ENCODE data around the gene IFNLR1. TPM values are rescaled to one million over a fixed set of nuclear protein-coding genes. Genes with fewer than 3 reads are reported as not detected.

IFNLR1 gene
- total and polyA plus RNA-seq, 12 donors = 1.8 to 11.5 (median 3.9) TPM

- intact Hi-C loops (cut with DNase I) = no loop called here
- 63 to 100% (median 89%) methylated on average over 2 of the region's 2 CpGs for WGBS, 4 donors
- peaks cover 3 to 7% of the 10 kb centered on the region in 2 donors for H3K4me1 ChIP-seq (replicated peaks in 1 of 2)
- no peak overlapping the region for H3K27ac ChIP-seq
- TF ChIP-seq POLR2A (IDR thresholded peaks at IDR 0.05) (no peak), CTCF (IDR thresholded peaks at IDR 0.05) (no peak)
- H3K9me3 ChIP-seq (replicated peaks in 1 of 3) = no peaks in the 10 kb centered on the region
- DNase-seq = no peak
- no peaks in the 10 kb centered on the region for H3K27me3 ChIP-seq
- no peak overlapping the region for H3K4me3 ChIP-seq
- H3K36me3 ChIP-seq (replicated peaks in 1 of 2) = no peaks in the 10 kb centered on the region
These were observed 62.1 kb downstream of the IFNLR1 start for GRCh38 chr1:24124980-24125379.

- H3K36me3 ChIP-seq (replicated peaks in 1 of 2) = no peaks in the 10 kb centered on the region
- no peak for DNase-seq
- intact Hi-C loops (cut with DNase I) = no loop called here
- peaks cover 7 to 10% of the 10 kb centered on the region in 2 donors for H3K4me1 ChIP-seq (replicated peaks in 1 of 2)
- TF ChIP-seq CTCF (IDR thresholded peaks at IDR 0.05) (no peak), POLR2A (IDR thresholded peaks at IDR 0.05) (no peak)
- WGBS, 4 donors = 87 to 94% (median 90%) methylated on average over 6 of the region's 6 CpGs
- no peaks in the 10 kb centered on the region for H3K9me3 ChIP-seq (replicated peaks in 1 of 3)
- no peak overlapping the region for H3K27ac ChIP-seq
- H3K27me3 ChIP-seq = no peaks in the 10 kb centered on the region
- H3K4me3 ChIP-seq = no peak overlapping the region
These were observed 63.5 kb downstream of the IFNLR1 start for GRCh38 chr1:24123611-24124010.

- 92 to 99% (median 94%) methylated on average over 7 of the region's 7 CpGs for WGBS, 4 donors
- intact Hi-C loops (cut with DNase I) = no loop called here
- TF ChIP-seq POLR2A (IDR thresholded peaks at IDR 0.05) (no peak), CTCF (IDR thresholded peaks at IDR 0.05) (no peak)
- Histone ChIP-seq H3K27me3 (no peaks in the 10 kb centered on the region), H3K9me3 (replicated peaks in 1 of 3) (no peaks in the 10 kb centered on the region), H3K36me3 (replicated peaks in 1 of 2) (no peaks in the 10 kb centered on the region), H3K4me1 (replicated peaks in 1 of 2) (peaks cover 7 to 10% of the 10 kb centered on the region in 2 donors), H3K4me3 (no peak overlapping the region), H3K27ac (no peak overlapping the region)
- no peak for DNase-seq
These were observed 64.3 kb downstream of the IFNLR1 start for GRCh38 chr1:24122776-24123175.

- 89 to 94% (median 90%) methylated on average over 9 to 14 of the region's 14 CpGs for WGBS, 4 donors
- H3K27ac ChIP-seq = no peak overlapping the region
- no peaks in the 10 kb centered on the region for H3K9me3 ChIP-seq (replicated peaks in 1 of 3)
- peaks cover 7 to 10% of the 10 kb centered on the region in 2 donors for H3K4me1 ChIP-seq (replicated peaks in 1 of 2)
- no peak for DNase-seq
- H3K36me3 ChIP-seq (replicated peaks in 1 of 2) = no peaks in the 10 kb centered on the region
- intact Hi-C loops (cut with DNase I) = no loop called here
- H3K27me3 ChIP-seq = no peaks in the 10 kb centered on the region
- TF ChIP-seq POLR2A (IDR thresholded peaks at IDR 0.05) (no peak), CTCF (IDR thresholded peaks at IDR 0.05) (no peak)
- H3K4me3 ChIP-seq = no peak overlapping the region
These were observed 65.7 kb downstream of the IFNLR1 start for GRCh38 chr1:24121406-24121805.
